HG03469 (cell line): ENCODE data around the gene FAM240B.

Experiments used
- ATAC-seq: cut with Tn5 transposase; IDR thresholded peaks from one replicate; pipeline ENCODE4 v1.9.1; 2021; ENCODE audit warnings: mild to moderate bottlenecking, moderate library complexity, moderate number of reproducible peaks; ENCODE audit not compliant: unreplicated experiment

Gene FAM240B

GRCh38 chr9:38705917-38706316, 14.0 kb downstream of the FAM240B start:
- ATAC-seq, result no peak

DNA sequence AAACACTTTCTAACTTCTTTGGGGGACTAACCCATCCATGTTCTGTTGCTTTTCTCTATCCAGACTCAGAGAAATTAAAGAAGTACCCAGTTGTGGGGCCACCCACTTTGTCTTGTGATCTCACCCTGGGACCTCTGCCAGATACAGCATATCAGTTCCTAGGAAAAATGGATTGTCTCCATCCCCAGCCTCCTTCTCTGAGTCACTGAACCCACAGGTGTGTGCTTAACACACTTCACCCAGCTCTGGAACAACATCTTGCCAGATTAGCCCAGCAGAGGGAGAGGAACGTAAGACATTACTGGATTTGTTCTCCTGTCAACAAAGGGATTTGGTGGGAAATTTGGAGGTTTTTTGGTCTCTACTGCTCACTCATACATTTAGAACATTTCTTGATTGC, 19.2 kb downstream of the FAM240B start:
- ATAC-seq, result no peak

- ATAC-seq, result no peak
Measured at GRCh38 chr9:38699337-38699736, 20.6 kb downstream of the FAM240B start.

GRCh38 chr9:38697776-38698300, 22.1 kb downstream of the FAM240B start:
- no peak for ATAC-seq

- no peak for ATAC-seq
Measured at GRCh38 chr9:38696999-38697398, 22.9 kb downstream of the FAM240B start.

DNA sequence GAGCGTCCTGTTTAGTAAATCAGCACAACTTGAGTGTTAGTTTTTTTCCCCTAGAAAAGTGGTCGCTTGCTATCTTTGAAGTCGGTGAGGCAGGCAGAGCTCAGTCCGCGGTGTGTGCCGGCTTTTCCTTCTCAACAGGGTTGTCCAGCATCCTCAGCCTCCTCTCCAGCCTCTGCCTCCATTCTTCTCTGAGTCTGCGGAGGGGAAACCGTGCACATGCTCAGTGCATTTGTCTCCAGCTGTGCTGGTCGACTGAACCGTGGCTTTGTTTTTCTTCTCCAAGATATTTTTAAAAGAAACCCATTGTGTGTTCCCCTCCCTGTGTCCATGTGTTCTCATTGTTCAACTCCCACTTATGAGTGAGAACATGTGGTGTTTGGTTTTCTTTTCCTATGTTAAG, 25.3 kb downstream of the FAM240B start:
- ATAC-seq, result no peak

DNA sequence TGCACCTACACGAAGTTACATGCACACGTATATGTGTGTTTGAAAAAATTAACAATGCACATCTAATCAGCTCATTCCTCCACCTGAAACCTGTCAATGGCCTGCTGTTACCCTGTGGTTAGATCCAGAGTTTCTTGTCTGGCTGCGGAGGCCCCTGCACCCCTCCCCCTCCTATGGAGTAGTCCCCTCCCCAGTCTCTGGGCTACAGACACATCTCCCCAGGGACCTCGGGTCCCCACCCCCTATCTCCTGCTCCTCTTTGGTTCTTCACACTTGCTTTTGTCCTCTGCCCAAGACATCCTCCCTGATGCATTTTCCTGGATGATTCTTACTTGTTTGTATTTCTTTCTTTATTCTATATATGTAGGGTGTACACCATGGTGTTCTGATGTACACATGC, 27.2 kb downstream of the FAM240B start:
- no peak for ATAC-seq

DNA sequence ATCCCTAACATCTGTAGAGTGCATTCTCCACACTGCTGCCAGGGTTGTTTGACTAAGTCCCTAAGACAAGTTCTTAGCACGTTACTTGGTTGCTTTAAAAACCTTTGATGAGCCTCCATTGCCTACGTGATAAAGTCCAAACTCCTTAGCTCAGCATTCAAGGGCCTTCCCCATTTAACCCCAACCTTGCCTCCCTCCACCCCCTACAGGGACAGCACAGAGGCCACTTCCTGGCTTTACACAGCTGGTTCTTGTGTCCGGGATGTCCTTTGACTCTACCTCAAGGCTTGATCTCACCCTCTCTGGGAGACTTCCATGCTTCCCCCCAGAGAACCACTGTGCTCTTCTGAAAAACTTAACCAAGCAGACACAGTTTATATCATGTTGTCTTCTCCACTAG, 29.4 kb downstream of the FAM240B start:
- ATAC-seq, result no peak

DNA sequence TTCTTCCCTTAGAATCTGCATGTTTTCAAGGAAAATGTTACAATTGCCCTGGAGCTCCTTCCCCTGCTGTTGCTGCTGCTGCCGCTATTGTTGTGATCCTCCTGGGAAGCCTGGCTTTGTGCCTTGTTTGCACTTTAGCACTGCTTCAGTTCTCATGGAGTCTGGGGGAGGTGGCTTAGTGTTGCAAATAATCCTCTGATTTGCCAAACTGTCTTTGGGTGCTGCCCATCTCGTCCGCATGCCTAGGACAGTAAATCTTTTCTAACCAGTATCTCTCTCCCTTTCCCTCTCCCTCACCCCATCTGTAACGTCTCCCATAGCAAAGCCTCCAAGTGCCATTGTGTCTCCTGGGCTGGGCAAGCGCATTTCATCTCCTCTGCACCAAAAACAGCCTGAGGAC, 30.3 kb downstream of the FAM240B start:
- no peak for ATAC-seq

DNA sequence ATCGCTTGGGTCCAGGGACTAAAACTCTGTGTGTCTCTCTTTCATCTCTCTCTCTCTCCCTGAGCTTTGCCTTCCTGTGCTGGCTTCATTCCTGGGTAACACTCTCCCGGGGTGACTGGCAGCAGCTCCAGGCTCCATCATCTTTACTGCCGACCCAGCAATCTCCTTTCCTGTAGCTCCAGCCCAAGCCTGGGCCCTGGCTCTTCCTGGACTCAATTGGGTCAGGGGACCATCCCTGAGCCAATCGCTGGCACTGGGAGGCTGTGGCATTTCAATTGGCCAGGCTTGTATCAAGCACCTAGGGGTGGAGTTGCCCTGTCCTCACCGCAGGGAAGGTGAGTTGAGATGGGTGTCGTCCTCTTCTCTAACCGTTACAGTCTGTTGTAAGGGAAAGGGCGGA, 31.9 kb downstream of the FAM240B start:
- ATAC-seq, result no peak

- no peak for ATAC-seq
Measured at GRCh38 chr9:38687389-38687842, 32.5 kb downstream of the FAM240B start.

- ATAC-seq, result no peak
Measured at GRCh38 chr9:38686933-38687332, 33.0 kb downstream of the FAM240B start.

DNA sequence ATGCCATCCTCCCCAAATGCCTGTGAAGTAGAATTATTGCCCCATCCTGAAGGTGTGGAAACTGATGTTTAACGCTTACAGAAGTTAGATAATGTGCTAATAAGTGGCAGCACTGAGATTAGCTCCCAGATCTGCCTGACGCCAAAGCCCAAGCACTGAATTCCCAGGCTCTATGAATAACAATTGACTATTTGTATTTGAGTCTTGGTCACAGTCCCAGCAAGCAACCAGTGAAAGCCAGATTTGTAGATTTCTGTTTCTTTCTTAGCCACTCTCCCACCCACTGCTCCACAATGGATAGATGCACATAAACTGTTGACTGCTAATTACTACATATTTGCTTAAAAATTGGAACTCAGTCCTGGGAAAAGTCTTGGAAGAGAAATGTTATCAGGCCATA, 34.4 kb downstream of the FAM240B start:
- ATAC-seq, result no peak

DNA sequence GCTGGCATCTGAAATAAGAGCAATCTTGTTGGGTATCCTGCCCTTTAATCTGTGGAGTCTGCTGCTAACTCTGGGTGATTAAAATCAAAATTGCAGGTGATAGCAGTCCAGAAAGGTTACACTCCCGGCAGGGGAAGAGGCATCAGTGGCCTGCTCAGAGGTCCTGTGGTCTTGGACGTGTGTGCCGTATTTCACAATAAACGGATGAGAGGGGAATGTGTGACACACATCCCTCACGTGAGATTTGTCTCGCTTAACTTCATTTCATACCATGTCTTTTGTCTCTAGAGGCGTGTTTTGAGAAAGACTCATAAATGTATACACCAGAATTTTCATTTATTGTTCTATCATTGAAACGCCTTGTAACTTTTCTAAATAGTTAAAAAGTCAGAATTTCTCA, 36.6 kb downstream of the FAM240B start:
- ATAC-seq, result no peak

GRCh38 chr9:38682713-38683112, 37.2 kb downstream of the FAM240B start:
- no peak for ATAC-seq

GRCh38 chr9:38681747-38682227, 38.1 kb downstream of the FAM240B start:
- no peak for ATAC-seq

DNA sequence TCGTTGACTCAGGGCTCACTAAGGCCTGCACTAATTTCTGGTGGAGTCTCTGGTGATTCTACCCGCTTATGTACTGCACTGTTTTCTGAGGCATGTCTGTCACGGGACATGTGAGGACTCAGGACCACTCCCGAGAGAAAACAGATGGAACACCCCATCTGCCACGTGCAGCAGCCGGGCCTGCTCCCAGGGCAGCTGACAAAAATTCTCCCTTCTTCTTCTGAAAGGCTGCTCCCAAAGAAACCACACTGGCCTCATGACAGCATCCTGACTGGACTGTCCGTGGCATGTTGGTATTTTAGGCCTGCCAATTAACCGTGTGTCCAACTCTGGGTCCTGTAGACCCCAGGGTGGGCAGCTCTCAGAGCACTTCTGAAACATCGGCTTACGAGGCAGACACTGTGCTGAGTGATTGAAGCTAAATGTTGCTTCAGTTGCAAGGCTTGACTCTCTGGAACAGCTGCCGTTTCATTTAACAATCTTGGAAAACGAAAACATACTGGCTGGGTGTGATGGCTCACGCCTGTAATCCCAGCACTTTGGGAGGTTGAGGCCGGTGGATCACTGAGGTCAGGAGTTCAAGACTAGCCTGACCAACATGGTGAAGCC, 39.0 kb downstream of the FAM240B start:
- ATAC-seq, result no peak

GRCh38 chr9:38677660-38678303, 42.2 kb downstream of the FAM240B start:
- no peak for ATAC-seq

DNA sequence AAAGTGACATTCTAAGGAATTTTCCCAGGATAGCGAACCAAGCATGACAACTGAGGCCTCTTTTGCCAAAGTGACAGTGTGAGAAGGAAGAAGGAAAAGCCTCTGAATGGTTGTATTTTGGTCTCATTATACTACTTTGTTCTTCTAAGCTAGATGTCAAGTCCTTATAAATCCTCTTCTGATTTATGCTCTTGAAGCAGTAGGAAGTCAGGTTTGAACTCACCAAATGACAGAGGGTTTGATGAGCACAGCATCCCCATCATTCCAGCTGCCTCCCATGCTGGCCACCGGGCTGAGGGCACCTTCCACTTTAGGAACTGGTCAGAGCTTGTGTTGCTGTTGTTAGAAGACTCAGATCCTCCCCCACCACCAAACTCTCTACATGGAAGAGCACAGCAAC, 44.1 kb downstream of the FAM240B start:
- no peak for ATAC-seq

GRCh38 chr9:38675211-38675610, 44.7 kb downstream of the FAM240B start:
- ATAC-seq, result no peak

- ATAC-seq, result no peak
Measured at GRCh38 chr9:38673399-38674193, 46.3 kb downstream of the FAM240B start.

DNA sequence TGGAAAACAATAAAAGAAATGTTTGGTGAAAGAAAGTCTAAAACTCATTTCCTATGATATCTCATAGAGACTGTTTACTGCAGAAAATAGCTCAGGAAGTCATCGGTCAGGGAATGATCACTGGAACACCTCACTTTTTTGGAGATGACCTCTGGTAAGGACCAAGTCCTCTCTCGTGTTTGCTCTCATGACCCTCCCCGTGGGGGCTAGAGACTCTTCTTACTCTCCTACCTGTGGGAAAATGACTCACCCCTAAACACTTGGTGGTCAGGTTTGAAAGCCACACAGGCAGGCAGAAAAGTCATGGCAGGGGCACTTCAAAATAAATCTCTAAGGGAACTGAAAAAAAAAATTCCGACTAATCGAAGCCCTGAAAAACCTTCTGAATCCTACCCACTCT, 48.2 kb downstream of the FAM240B start:
- no peak for ATAC-seq
